ENCODE data around the gene CFAP119. TPM values are rescaled to one million over a fixed set of nuclear protein-coding genes. Genes with fewer than 3 reads are reported as not detected.

CFAP119 gene
- 4.6 and 6.9 TPM in 2 replicates for total RNA-seq

GRCh38 chr16:30761928-30762902 is at the start of gene CFAP119, which contains the start of gene RNF40:
CFAP119 (minus strand) TSS chr16:30762062; CDS start chr16:30761748, 314 bp downstream.
RNF40 (plus strand) TSS chr16:30762322; CDS start chr16:30762546, 224 bp downstream.

GRCh38 chr16:30786936-30787612 is 25.2 kb upstream of the CFAP119 start, which contains the start of gene ZNF629:
ZNF629 (minus strand) TSS chr16:30787205; CDS start chr16:30784482, 2,723 bp downstream.

DNA sequence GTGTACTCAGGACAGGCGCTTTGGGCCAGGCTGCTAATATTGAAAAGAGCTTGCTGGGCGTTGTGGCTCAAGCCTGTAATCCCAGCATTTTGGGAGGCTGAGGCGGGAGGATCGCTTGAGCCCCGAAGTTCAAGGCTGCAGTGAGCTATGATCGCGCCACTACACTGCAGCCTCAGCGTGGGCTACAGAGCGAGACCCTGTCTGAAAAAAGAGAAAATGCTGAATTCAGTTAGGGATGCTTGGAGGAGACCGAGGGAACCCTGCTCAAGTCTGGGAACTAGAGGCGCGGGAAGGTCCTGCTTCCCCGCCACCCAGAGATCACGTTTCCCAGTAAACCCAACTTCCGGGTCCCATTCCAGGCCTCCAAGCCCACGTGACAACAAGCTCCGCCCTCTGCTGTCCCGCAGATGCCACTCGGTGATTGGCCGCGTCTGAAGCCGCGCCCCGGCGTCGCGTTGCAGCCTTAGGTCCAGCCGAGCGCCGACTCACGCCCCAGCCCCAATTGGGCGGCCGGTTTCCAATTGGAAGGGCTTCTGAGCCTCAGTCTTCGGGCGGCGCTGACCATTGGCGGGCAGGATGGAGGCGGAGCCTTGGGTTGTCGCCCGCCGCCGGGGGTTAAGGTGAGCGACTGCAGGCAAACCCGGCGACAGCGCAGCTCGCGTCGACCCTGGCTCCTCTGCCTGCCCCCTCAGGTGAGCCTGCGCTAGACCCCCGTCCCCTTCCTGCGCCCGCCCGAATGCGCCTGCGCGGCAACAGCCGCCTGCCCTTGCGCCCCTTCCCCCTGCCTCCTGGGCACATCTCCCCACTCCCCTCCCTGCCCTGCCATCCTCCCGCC is 13.8 kb downstream of the CFAP119 start, which contains the start of gene PHKG2:
TSS of gene PHKG2 (plus strand) at position 627 of the 835 bp plus-strand sequence. CDS start 396 bp downstream, outside the sequence.

Other genes with a start within 250 kb of the CFAP119 start
- gene ZNF768, start 235.5 kb downstream of the CFAP119 start, total RNA-seq, result 21.9 and 29.4 TPM in 2 replicates
- 8.7 and 14.1 TPM in 2 replicates for gene ZNF747, start 227.2 kb downstream of the CFAP119 start, total RNA-seq
- gene ZNF764, start 203.7 kb downstream of the CFAP119 start, total RNA-seq, result 5.5 and 6.2 TPM in 2 replicates
- 17.6 and 21.8 TPM in 2 replicates for gene ZNF688, start 190.3 kb downstream of the CFAP119 start, total RNA-seq
- 3.7 and 23.6 TPM in 2 replicates for gene ZNF785, start 176.4 kb downstream of the CFAP119 start, total RNA-seq
- gene ZNF689, start 151.7 kb downstream of the CFAP119 start, total RNA-seq, result 7.4 and 9.8 TPM in 2 replicates
- 9.5 and 19.3 TPM in 2 replicates for gene PRR14, start 111.1 kb downstream of the CFAP119 start, total RNA-seq
- gene FBRS, start 103.6 kb downstream of the CFAP119 start, total RNA-seq, result 23.1 and 30.5 TPM in 2 replicates
- 12.8 and 19.9 TPM in 2 replicates for gene SRCAP, start 62.9 kb downstream of the CFAP119 start, total RNA-seq
- gene PHKG2, start 13.6 kb downstream of the CFAP119 start, total RNA-seq, result 38.6 and 46.6 TPM in 2 replicates
- 80.1 and 86.3 TPM in 2 replicates for gene RNF40, start 260 bp upstream of the CFAP119 start, total RNA-seq
- 11.3 and 13.8 TPM in 2 replicates for gene ZNF629, start 25.1 kb upstream of the CFAP119 start, total RNA-seq
- 77.8 and 85.3 TPM in 2 replicates for gene BCL7C, start 132.0 kb upstream of the CFAP119 start, total RNA-seq
- 3.9 and 11.2 TPM in 2 replicates for gene CTF1, start 134.6 kb upstream of the CFAP119 start, total RNA-seq
- gene FBXL19, start 161.5 kb upstream of the CFAP119 start, total RNA-seq, result 26.6 and 34.0 TPM in 2 replicates
- gene ORAI3, start 187.0 kb upstream of the CFAP119 start, total RNA-seq, result 65.9 and 71.5 TPM in 2 replicates
- 3.2 TPM in 2 replicates for gene SETD1A, start 195.7 kb upstream of the CFAP119 start, total RNA-seq
- 24.5 and 26.2 TPM in 2 replicates for gene HSD3B7, start 223.1 kb upstream of the CFAP119 start, total RNA-seq
- 0.86 and 1.4 TPM in 2 replicates for gene STX1B, start 248.6 kb upstream of the CFAP119 start, total RNA-seq

All from myometrial cell (primary cell).